Mucosa of rectum (tissue), 2 donors: ENCODE results near the gene ATPAF1.

ENCODE experiments used
- H3K27ac ChIP-seq, 2 donors: one replicate each; pipeline ENCODE4 v1.7.0; 2013; ENCODE audit warnings: inconsistent platforms in 2 of 2, low read depth in 2 of 2, low read length in 2 of 2
- H3K27me3 ChIP-seq, 2 donors: one replicate each; pipeline ENCODE4 v1.7.0; 2013; ENCODE audit warnings: low read length in 2 of 2; ENCODE audit not compliant: control insufficient read depth in 2 of 2, insufficient read depth in 2 of 2
- H3K36me3 ChIP-seq, 2 donors: one replicate each; pipeline ENCODE4 v1.7.0; 2013; ENCODE audit warnings: low read length in 2 of 2; ENCODE audit not compliant: control insufficient read depth in 2 of 2, insufficient read depth in 2 of 2
- H3K4me1 ChIP-seq, 2 donors: one replicate each; pipeline ENCODE4 v1.7.0; 2013; ENCODE audit warnings: low read length in 2 of 2, mild to moderate bottlenecking in 1 of 2; ENCODE audit not compliant: control insufficient read depth in 2 of 2, insufficient read depth in 2 of 2
- H3K4me3 ChIP-seq, 2 donors: one replicate each; pipeline ENCODE4 v1.7.0; 2013; ENCODE audit warnings: low read length in 2 of 2
- H3K9ac ChIP-seq, 2 donors: one replicate each; pipeline ENCODE4 v1.7.0; 2013; ENCODE audit warnings: low read length in 2 of 2, low read depth in 1 of 2, mild to moderate bottlenecking in 1 of 2
- H3K9me3 ChIP-seq, 2 donors: one replicate each; pipeline ENCODE4 v1.7.0; 2013; ENCODE audit warnings: low read length in 2 of 2; ENCODE audit not compliant: control insufficient read depth in 2 of 2
- donor health status: healthy.
- donor health status: Normal muscosa, but diverticular disease.

Gene ATPAF1

GRCh38 chr1:46642115-46642680, 26.0 kb downstream of the ATPAF1 start:
- peaks cover 8 to 11% of the 10 kb centered on the region in 2 donors for H3K4me1 ChIP-seq
- H3K27me3 ChIP-seq = no peaks in the 10 kb centered on the region
- H3K9ac ChIP-seq = no peak overlapping the region
- no peaks in the 10 kb centered on the region for H3K9me3 ChIP-seq
- no peak overlapping the region for H3K4me3 ChIP-seq
- peaks cover 7 to 15% of the 10 kb centered on the region in 2 donors for H3K36me3 ChIP-seq
- H3K27ac ChIP-seq = no peak overlapping the region

DNA sequence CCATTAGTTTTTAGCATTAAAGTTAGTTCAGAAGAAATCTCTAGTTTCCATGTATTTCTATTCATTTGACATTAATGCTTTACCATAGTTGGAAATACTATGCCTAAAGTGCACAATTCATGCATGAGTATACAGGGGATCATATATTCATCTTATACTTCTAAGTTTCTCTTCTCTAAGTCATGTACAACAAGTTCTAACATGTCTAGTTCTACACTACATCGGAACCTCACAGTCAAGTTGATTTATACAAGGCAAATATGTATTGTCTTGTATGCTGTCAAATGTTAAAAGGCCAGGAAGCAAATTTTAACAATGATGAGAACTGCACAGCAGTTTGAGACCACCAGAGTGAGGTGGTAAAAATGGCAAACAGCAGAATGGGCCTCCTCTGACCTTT, 28.6 kb downstream of the ATPAF1 start:
- Histone ChIP-seq H3K4me3 (no peak overlapping the region), H3K4me1 (peaks cover 8 to 11% of the 10 kb centered on the region in 2 donors), H3K9me3 (no peaks in the 10 kb centered on the region), H3K27me3 (no peaks in the 10 kb centered on the region), H3K9ac (no peak overlapping the region), H3K36me3 (peaks cover 22 to 25% of the 10 kb centered on the region in 2 donors), H3K27ac (no peak overlapping the region)

DNA sequence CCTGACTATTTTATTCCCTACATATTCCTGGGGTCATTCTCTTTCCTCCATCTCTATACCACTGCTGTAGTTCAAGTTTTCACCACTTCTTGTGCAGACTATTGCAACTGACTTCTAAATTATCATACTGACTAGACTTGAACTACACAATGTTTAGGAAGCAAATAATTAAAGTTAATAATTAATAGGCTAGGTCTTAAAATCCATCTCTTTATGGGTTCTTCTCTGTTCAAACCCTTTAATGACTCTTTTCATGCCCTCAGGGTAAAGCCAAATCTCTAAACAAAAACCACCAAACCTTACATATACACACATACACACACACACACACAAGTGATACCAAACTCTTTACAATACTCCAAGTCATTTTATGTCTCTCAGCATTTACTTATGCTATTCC, 29.2 kb downstream of the ATPAF1 start:
- H3K27me3 ChIP-seq = no peaks in the 10 kb centered on the region
- H3K9ac ChIP-seq = no peak overlapping the region
- H3K36me3 ChIP-seq = peaks cover 24 to 31% of the 10 kb centered on the region in 2 donors
- H3K9me3 ChIP-seq = no peaks in the 10 kb centered on the region
- no peak overlapping the region for H3K4me3 ChIP-seq
- peaks cover 8 to 11% of the 10 kb centered on the region in 2 donors for H3K4me1 ChIP-seq
- H3K27ac ChIP-seq = no peak overlapping the region

- no peak overlapping the region for H3K27ac ChIP-seq
- peaks cover 24 to 41% of the 10 kb centered on the region in 2 donors for H3K36me3 ChIP-seq
- no peak overlapping the region for H3K9ac ChIP-seq
- no peaks in the 10 kb centered on the region for H3K27me3 ChIP-seq
- peaks cover 0 to 4% of the 10 kb centered on the region in 2 donors for H3K4me1 ChIP-seq
- no peaks in the 10 kb centered on the region for H3K9me3 ChIP-seq
- H3K4me3 ChIP-seq = no peak overlapping the region
Measured at GRCh38 chr1:46637444-46638083, 30.6 kb downstream of the ATPAF1 start.

GRCh38 chr1:46635205-46635604, 33.0 kb downstream of the ATPAF1 start:
- Histone ChIP-seq H3K27me3 (no peaks in the 10 kb centered on the region), H3K27ac (no peak overlapping the region), H3K4me1 (peaks cover 0 to 4% of the 10 kb centered on the region in 2 donors), H3K4me3 (no peak overlapping the region), H3K9ac (no peak overlapping the region), H3K36me3 (peaks cover 33 to 48% of the 10 kb centered on the region in 2 donors), H3K9me3 (no peaks in the 10 kb centered on the region)

DNA sequence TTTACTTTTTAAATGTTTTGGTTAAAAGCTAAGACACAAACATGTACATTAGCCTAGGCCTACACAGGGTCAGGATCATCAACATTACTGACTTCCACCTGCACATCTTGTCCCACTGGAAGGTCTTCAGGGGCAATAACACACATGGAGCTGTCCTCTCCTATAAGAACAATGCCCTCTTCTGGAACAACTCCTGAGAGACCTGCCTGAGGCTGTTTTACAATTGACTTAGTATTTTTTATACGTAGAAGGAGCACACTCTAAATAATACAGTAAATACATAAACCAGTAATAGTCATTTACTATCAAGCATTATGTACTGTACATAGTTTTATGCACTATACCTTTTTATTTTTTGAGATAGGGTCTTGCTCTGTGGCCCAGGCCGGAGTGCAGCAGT, 37.4 kb downstream of the ATPAF1 start:
- Histone ChIP-seq H3K9me3 (no peaks in the 10 kb centered on the region), H3K27me3 (no peaks in the 10 kb centered on the region)

DNA sequence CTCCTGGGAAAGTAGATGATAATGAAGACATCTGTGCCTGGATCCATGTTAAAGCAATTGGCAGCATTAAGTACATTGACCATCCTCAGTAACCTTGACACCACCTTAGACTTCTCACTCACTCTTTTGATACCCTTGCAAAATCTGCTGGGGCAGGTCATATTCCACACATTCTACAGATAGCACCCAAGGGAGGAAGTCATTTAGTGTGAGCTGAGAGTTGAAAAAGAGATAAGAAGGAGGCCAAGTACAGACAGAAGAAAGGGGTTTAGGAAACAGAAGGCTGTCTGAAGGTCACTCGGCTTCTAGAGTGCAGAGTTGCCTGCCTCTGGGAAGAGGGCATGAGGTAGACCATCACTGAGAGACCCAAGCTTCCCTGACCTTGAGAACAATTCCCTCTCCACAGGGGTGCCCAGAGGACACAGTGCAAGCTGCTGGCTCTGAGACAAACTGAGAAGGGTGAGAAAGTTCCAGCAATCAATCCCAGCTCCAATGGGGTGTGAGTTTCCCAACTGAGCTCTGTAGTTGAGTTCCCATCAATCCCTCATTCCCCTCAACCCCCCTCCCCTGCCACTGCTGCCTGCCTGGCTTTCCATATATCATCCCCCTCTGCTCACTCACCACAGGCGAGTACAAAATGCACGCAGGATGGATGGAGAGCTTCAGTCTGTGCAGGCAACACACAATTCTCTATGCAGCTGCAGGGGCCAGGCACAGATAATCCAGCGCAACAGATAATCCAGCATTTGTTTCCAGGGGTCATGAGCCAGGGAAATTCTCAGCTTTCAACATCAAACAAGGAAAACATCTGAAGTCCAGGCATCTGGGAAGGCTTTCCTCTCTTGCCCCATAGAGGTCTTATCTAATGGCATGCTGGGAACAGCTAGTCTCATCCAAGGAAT, 44.2 kb downstream of the ATPAF1 start:
- H3K4me3 ChIP-seq = no peak overlapping the region

More for the DNA sequence above, 37.4 kb downstream of the ATPAF1 start:
- Histone ChIP-seq H3K4me3 (no peak overlapping the region), H3K36me3 (peaks cover 30 to 38% of the 10 kb centered on the region in 2 donors), H3K4me1 (no peaks in the 10 kb centered on the region), H3K9ac (no peak overlapping the region), H3K27ac (no peak overlapping the region)

DNA sequence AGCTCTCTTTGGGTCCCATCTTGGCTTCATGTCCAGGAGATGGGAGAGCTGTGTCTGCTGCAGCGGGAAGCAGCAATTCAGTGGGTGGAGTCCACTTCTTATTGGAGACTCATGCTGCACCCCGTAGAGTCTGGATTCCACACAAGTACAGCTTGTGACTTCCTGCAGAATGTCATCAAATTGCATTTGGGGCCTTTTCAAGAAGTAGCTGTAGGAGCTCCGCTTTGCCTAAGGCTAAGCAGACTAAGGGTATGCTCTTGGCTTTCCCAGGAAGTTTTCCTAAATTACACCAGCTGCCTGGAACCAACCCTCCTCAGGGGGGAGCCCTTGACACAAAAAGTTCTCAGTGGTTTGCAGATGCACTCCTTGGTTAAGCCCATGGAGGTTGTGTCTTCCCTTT, 45.8 kb downstream of the ATPAF1 start:
- H3K36me3 ChIP-seq = no peaks in the 10 kb centered on the region
- H3K27me3 ChIP-seq = no peaks in the 10 kb centered on the region
- no peaks in the 10 kb centered on the region for H3K9me3 ChIP-seq
- peaks cover 2 to 9% of the 10 kb centered on the region in 2 donors for H3K4me1 ChIP-seq
- H3K9ac ChIP-seq = peak overlapping the region in 1 of 2 donors; percentile 21
- H3K27ac ChIP-seq = peak overlapping the region in 1 of 2 donors; percentile 38
- H3K4me3 ChIP-seq = no peak overlapping the region

More for the DNA sequence above, 44.2 kb downstream of the ATPAF1 start:
- peaks cover 0 to 9% of the 10 kb centered on the region in 2 donors for H3K4me1 ChIP-seq
- no peaks in the 10 kb centered on the region for H3K36me3 ChIP-seq
- no peak overlapping the region for H3K9ac ChIP-seq
- no peak overlapping the region for H3K27ac ChIP-seq
- no peaks in the 10 kb centered on the region for H3K27me3 ChIP-seq
- no peaks in the 10 kb centered on the region for H3K9me3 ChIP-seq

DNA sequence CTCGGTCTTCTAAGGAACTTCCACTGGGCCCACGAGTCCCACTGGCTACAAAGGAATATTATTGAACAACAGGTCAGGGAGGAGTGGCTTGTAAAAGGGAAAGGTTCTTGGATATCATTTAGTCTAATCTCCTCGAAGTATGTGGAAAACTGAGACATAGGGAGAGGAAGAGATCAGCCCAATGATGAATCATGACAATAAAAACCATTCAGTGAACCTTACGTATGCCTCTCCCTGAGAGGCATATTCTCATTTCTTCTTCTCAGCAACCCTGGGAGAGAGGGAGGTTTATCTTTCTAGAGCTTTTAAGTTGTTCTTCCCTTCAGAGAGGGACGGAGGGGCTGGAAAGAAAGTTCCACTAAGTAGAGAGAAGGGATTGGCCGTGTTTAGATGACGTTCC, 46.2 kb downstream of the ATPAF1 start:
- peak overlapping the region in 1 of 2 donors; percentile 21 for H3K9ac ChIP-seq
- peaks cover 2 to 9% of the 10 kb centered on the region in 2 donors for H3K4me1 ChIP-seq
- H3K9me3 ChIP-seq = no peaks in the 10 kb centered on the region
- H3K27ac ChIP-seq = peak overlapping the region in 1 of 2 donors; percentile 38
- no peaks in the 10 kb centered on the region for H3K36me3 ChIP-seq
- H3K4me3 ChIP-seq = no peak overlapping the region
- no peaks in the 10 kb centered on the region for H3K27me3 ChIP-seq
